ENCODE results near the gene RAB9A.
"Not testable (repeated sequence)": the region's sequence is repeated elsewhere in the genome, so short reads cannot be mapped to it uniquely, and the experiment has no call there.

The RAB9A gene

DNA sequence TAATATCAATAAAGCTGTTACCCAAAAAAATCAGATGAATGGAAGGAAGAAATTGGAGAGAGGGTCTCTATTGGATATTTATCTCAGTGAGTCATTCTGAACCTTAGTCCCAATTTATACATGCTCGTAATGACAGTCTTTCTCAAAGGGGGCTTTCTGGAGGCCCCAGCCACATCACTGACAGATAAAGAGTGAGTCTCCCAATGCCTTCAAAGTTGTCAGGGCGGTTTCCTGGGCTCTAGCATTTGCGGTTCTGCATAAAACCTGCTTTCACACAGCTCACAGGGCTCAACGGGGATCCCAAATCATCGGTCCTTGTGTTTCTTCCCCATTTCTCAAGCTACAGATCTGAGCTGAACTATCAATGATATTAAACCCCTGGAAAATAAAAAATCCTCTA is 18.7 kb upstream of the RAB9A start:
- no peak for DNase-seq

DNA sequence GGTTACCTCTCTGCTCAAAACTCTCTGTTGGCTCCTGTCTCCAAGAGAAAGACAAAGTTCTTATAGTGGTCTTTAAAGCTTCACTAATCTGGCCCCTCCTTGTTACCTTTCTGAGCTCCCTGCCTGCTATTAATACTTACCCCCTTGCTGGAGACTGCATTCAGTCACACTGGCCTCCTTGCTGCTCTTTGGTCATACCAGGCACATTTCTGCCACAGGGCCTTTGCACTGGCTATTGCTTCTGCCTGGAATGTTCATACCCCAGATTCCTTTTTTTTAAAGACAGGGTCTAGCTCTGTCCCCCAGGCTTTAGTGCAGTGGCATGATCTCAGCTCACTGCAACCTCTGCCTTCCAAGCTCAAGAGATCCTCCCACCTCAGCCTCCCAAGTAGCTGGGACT is 15.9 kb upstream of the RAB9A start:
- DNase-seq = no peak

DNA sequence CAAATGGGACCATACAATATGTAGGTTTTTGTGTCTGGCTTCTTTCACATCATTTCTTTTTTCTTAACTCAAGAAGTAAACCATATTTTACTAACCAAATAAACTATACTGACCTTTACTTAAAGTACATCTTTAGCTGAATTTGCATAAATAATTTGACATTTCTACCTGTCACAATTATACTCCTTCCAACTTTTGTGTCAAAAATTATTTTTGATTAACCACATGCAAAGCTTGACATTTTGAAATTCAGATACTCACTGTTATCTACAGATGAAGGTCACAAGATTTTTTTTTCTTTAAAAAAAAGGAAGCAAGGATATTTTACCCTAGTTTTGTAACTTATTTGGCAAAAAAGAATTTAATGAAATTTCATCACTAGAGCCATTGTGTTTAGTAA is 12.0 kb upstream of the RAB9A start:
- no peak for DNase-seq

DNA sequence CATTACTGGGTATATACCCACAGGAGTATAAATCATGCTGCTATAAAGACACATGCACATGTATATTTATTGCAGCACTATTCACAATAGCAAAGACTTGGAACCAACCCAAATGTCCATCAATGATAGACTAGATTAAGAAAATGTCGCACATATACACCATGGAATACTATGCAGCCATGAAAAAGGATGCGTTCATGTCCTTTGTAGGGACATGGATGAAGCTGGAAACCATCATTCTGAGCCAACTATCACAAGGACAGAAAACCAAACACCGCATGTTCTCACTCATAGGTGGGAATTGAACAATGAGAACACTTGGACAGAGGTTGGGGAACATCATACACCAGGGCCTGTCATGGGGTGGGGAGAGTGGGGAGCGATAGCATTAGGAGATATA is 9.2 kb upstream of the RAB9A start:
- DNase-seq = not testable (repeated sequence)

DNA sequence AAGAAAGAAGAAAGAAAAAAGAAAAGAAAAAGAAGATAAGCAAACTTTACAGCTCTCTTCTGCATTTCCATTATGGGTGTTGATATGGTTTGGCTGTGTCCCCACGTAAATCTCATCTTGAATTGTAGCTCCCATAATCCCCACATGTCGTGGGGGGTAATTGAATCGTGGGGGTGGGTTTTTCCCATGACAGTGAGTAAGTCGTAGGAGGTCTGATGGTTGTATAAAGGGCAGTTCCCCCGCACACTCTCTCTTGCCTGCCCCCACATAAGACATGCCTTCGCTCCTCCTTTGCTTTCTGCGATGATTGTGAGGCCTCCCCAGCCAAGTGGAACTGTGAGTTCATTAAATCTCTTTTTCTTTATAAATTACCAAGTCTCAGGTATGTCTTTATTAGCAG is 7.3 kb upstream of the RAB9A start:
- no peak for DNase-seq

DNA sequence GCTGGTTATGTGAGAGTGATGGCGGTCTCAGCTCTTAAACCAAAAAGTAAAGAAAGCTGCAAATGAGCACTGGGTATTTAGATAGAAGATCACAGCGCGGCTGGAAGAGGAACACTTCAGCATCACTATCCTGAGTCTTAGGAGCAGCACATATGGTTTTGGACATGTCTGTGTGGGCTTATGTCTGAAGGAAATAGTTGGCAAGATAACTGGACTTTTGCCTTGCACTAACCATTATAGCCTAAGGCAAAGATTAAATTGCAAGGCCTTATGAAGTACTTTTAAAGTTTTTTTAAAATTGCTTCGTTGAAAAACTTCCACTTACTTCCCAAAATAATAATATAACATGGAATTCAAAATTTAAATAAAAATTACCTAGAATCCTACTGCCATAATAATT is 4.6 kb upstream of the RAB9A start:
- DNase-seq = no peak

DNA sequence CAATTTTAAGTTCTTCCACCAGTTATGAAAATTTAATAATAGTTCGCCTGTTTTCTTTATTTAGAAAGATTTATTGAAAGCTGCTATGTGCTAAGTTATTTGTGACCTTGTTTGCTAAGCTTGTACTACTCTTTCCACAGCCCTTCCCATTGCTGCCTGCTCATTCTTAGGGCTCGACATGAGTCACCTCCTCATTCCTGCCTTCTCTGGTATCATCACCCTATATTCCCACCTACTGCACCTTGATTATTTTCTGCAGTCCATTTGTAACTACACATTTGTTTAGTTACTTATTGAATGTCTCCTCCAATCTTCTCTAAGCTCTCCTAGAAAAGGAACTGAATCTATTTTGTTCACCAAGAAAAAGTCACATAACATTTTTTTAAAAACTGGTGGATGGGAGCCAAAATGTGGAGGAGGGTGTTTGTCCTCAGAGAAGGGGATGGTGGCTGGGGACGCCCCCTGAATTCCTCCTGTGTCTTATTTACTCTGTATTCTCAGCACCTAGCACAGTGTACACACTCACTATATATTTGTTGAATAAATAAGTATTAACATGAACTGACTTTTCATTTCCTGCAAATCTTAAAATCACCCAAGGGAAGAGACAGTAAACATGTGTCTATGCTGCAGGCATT is 3.7 kb upstream of the RAB9A start:
- DNase-seq = no peak

DNA sequence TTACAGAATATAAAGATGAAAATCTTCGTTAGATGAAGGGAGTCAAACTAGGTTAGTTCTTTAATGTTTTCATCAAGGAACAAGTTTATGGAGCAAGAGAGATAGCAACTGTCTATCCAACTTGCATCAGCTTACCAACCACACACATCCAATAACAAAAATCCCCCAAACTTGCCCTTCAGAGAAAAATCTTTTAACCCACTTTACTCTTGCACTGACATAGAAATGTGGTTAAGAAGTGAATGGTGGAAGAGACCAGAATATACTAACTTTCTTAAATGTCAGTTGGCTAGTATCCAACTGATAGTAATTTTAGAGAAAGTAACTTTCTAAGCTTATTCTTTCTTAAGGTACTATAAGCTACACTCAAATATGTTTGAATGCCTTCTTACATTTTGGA is 1.7 kb upstream of the RAB9A start:
- no peak for DNase-seq

DNA sequence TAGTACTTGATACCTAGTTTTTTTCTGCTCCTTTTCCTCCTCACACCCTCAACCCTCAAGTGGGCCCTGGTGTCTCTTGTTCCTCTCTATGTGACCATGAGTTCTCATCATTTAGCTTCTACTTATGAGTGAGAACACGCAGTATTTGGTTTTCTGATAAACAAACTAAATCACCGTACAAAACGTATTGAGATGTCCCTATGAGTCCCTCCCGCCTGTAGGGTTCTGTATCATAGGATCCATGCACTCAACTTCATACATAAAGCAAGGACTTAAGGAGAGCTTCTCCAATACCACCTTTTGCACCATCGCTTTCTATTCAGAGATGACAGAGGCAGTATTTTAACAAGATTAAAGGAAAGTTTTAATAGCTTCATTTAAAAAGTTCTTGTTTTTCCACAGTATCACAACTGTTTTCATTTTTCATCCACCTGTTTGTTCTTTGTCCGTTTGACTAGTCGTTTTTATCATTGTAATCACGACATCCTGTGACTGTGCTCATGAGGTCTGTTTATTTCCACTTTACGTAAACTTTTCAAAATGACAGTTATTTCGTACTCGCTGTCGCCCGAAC is 457 bp upstream of the RAB9A start:
- no peak for DNase-seq

DNA sequence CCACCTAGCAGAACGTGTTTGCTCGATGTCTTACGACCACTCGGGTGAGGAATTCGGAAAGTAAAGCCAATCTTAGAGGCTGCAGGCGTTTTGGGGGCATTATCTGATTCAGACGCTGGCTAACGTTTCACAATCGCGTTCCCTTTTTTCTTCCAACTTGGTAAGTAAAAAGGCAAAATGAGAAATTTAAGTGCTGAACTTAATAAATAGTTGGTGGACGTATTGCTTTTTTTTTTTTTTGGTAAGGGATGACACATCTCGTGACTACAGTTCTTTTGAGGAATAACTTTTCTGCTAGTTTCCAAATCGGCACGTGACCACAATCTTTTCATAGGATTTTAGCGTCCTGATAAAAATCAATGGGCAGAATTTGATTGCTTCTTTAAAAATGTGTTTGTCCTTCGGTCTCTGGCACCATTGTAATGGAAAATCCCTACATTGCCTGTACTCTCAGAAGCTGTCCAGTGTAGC is 848 bp downstream of the RAB9A start:
- DNase-seq = no peak

DNA sequence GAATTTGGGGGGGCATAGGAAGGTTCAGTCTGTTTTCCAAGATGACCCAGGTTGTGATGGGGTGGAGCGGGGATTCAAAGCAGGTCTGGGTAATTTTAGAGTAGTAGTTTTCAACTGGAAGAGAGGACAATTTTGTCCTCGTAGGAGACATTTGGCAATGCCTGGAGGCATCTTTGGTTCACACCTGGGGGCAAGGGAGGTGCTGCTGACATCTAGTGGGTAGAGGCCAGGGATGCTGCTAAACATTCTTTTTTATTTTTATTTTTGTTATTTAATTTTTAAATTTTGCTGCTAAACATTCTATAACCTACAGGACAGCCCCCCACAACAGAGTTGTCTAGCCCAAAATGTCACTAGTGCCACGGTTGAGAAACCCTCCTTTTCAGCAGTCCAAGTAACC is 1.9 kb downstream of the RAB9A start:
- no peak for DNase-seq

DNA sequence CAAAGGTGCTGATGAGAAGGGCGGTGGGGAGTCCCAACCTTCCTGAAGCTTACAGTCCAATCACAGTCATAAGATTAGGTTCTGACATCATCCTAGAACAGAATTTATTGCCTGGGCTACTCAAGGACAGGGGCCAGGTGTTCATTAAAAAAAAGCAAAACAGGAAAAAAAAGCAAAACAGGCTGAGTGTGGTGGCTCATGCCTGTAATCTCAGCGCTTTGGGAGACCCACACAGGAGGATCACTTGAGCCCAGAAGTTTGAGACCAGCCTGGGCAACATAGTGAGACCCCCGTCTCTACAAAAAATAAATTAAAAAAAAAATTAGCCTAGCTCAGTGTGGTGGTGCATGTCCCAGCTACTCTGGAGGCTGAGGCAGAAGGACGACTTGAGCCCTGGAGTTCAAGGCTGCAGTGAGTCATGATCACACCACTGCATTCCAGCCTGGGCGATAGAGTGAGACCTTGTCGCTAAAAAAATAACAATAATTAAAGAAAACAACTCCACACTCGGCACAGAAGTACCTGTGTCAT is 3.0 kb downstream of the RAB9A start:
- no peak for DNase-seq

DNA sequence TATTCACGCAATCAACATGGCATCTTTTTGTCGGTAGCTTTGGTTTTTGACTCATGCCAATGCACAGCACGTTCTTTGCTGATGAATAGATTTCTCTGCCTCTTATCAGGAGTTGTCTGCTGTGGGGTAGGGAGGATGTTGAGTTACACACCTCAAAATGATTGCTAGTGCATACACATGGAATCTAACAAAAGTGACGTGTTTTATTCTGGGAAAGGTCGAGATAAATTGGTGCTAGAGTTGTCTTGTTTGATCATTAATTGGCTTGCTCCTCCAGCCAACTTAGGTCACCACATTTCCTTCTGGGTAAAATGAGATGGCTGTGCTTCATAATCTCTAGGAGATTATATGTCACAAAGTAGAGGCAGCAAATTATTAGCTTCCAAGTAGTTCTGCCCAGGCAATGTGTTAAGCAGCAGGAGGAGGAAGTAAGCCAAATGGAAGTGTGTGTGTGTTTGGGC is 3.9 kb downstream of the RAB9A start:
- DNase-seq = no peak

DNA sequence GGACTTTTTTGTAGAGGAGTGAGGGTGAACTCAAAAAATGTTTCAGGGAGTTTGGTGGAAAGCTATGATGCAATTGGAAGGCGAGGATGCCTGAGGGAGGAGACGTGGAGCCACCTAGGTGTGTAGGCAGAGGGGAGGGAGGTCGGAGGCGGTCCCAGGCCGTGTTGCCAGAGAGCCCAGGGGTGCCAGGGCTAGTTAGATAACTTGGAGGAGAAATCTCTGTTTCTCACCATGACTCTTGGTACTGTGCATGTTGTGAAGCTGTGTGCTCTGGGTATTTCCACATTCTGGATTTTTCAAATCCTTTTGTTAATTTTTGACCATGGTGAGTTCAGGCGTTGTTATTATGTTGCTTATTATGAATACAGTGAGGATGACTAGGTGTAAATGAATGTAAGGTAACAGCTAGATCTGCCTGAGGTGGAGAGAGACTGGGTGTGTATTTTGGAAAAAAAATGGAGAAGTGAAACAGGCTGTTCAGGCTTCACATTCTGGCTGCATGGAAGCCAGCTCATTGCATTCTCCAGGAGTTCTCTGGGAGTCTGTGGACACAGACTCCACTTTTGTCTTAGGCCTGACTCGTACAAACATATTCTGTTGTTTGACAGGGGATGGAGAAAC is 4.5 kb downstream of the RAB9A start:
- DNase-seq = no peak

DNA sequence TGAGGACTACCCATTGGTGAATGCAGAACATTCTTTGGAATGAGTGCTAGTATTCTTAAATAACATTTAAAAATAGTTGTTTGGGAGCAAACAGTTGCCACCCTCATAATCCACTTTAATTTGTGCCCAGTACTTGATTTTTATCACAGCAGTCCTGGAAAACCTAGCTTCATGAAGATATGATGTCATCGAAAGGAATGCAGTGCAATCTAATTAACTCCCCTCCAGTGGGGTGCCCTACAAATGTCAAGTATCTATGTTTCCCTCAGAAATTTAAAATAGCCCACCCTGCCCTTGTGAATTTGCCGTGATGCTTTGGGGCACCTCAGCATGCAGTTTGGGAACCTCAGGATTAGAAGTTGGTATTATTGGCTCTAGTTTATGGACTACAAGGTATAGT is 5.4 kb downstream of the RAB9A start:
- DNase-seq = no peak

DNA sequence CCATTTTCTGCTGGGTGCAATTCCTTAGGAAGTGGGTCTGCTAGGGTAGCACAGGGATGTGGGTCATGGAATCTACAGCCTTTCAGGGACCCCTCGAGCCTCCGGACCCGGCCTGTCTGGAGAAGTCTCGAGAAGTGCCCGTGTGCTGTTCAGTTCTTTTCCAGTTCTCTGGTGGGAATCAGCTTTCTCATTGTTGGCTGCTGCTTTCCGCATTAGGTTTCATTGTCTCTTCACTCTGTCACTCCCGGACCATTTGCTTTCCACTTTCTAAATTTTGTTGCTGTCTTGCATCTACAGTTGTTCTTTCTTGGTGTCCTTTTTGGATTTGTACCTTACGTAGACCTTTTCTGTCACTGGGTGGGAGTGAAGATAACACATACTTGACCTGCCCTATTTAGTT is 6.1 kb downstream of the RAB9A start:
- DNase-seq = no peak

DNA sequence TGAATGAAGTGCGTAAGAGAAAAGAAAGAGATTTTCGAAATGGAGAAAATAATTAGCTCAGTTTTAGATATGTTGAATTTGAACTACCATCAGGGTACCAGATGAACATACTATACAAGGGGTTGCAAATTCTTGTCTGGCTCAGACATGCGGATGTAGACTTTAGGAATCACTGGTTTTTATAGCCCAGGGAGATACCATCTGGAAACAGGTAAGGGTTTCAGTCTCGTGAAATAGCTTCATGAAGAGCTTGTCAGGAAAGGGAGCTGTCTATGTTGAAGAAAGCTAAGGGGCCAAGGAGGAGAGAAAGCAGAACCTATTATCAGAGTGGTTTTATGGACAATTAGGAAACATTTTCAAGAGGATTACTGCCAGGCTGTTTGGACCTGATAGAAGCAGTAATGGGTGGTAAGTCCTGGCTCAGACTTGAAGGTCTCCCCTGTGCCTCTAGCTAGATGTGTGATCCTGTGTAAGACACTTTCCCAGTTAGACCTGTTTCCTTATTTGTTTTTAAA is 6.7 kb downstream of the RAB9A start:
- DNase-seq = no peak

DNA sequence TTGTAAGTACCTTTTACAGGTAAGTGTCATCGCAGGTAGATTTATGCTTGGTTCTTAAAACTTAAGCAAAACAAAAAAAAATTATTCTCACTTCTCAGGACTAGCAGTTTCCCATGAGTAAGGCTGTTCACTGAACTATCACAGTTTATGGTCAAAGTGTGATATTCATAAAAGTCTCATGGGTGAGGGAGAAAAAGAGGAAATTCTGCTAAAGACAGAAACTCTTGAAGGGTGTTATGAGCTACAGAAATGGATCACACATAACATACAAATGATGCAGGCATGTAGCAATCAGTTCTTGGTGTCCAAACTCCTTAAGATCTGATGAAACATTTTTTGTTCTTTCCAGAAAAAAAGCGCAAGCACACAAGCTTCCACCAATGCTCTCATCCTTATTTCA is 8.5 kb downstream of the RAB9A start:
- DNase-seq = no peak

DNA sequence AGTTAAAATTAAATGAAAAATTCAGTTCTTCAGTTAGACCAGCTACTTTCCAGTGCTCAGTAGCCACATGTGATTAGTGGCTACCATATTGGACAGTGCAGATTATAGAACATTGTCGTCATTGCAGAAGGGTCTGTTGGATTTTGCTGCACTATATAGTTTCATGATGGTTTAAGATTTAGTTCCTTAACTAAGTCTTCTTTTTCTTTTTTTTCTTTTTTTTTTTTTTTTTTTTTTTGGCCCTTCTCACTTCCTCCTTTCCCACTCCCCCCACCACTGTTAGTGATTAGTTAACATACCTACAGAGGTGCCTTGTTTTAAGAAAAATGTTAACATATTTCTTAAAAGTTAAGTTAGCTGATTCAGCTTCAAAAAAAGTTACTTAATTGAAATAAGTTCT is 9.0 kb downstream of the RAB9A start:
- no peak for DNase-seq

DNA sequence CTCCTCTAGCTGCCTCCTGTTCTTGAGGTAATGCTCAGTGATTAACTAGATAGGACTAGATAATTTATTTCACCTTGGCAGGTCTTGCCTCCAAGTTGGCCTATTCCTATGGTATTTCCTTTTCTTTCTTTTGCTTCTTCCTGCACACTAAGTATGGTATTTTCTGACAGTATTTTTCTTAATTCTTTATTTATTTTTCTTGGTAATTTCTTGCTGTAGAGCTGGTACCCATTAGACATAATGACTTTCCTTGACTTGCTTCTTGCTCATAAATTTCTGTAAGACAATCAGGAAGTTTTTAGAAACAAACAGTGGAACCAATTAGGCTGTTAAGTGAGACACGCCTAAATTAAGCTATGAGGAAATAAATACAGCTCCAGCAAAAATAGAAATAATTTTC is 9.5 kb downstream of the RAB9A start:
- no peak for DNase-seq

DNA sequence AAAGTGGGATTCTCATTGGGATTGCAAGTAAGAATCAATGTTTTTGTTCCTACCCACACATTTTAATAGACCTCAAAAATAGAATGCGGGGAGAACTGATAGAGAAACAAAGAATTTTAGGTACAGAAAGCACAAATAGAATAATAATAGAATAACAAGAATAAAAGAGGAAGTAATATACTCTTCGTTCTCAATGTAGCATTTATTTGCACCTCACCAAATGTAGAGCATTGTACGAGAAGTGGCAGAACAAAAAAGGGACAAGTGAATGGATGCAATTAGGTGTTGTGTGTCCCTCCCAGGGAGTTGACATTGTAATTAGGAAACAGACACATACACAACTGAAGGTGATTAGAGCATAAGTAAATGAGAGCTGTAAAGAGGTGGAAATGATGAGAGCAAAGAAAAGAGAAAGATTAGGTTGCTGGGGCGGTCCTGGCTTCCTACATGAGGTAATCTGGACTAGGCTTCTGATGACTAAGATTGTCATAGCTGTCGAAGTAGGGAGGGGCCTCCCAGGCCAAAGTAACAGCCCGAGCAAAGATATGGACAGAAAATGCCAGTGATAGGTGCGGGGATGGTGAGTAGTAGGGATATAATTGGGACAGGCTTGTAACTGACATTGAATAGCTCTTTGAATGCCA is 10.4 kb downstream of the RAB9A start:
- DNase-seq = no peak

DNA sequence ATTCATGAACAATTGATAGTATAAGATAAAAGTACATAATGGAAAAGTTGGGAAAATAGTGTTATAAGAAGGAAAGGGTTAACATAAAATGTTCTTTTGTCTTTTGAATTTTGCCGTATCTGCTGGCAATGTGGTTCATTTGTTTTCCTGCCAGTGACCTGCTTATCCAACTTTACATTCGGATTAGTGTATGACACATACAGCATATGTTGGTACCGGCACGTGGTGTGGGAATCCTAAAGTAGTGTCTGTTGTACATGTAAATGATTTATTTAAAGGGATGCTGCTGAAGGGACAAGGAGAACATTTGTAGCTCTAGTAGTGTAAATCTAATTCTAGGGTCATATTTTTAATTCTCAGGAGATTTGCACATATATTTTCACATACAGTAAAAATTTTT is 11.5 kb downstream of the RAB9A start:
- no peak for DNase-seq

DNA sequence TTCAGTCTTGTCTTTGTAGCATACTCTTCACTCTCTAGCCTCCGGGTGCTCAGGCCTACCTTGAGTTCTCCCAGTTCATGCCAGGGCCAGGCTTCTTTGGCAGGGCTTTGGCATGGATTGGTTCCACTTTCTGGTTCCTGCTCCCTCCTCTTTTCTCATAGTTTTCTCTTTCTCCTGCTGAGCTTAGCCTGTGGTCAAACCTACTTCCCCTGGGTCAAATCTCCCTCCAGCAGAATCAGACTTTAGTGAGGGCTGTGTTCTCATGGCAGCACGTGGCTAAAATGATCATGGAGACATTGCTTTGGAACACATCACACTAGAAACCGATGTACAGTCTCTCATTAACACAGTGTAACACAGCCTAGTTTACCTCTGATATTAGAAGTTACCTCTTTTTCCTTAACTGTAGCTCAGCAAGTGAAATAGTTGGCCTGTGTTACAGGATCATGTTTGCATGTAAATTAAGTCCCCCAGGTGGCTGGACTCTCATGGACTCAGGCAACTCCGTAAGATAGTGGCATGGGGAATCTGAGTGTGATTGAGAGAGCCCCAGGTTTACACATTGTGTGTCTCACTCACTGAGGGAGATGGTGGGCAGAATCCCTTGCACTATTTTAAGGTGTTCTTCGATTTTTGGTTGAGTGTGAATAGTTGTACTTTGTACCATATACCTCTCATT is 13.3 kb downstream of the RAB9A start:
- DNase-seq = no peak

Measured in CD4-positive, alpha-beta T cell treated with Interleukin-6 for 4 hours (primary cell).